Suprapubic skin (tissue), 4 donors: Measurements from ENCODE around the gene PI4K2B. TPM values are rescaled to one million over a fixed set of nuclear protein-coding genes. Genes with fewer than 3 reads are reported as not detected.
"Not testable (repeated sequence)": the region's sequence is repeated elsewhere in the genome, so short reads cannot be mapped to it uniquely, and the experiment has no call there.

ENCODE experiments used
- DNase-seq, 2 donors: peaks; one replicate each; pipeline ENCODE4 v3.0.0-alpha.2; 2019; ENCODE audit warnings: low spot score in 2 of 2
- H3K27ac ChIP-seq: fragments of 200-600 bp; sonication (generic); one replicate; pipeline ENCODE4 v1.5.1; 2019
- H3K27me3 ChIP-seq: fragments of 200-600 bp; sonication (generic); one replicate; pipeline ENCODE4 v1.5.1; 2019
- H3K36me3 ChIP-seq: fragments of 200-600 bp; sonication (generic); one replicate; pipeline ENCODE4 v1.5.1; 2019
- H3K4me1 ChIP-seq: fragments of 200-600 bp; sonication (generic); one replicate; pipeline ENCODE4 v1.5.1; 2019
- H3K4me3 ChIP-seq: fragments of 200-600 bp; sonication (generic); one replicate; pipeline ENCODE4 v1.5.1; 2019; ENCODE audit warnings: mild to moderate bottlenecking
- H3K9me3 ChIP-seq: fragments of 200-600 bp; sonication (generic); one replicate; pipeline ENCODE4 v1.5.1; 2019
- EP300 ChIP-seq: sonication (generic); formaldehyde crosslinking; IDR thresholded peaks from one replicate; pipeline ENCODE4 v1.6.1; 2017; ENCODE audit warnings: antibody characterized with exemption
- POLR2A ChIP-seq, 2 donors: fragments of 450-650 bp; IDR thresholded peaks; one replicate each; pipeline ENCODE4 v1.6.1; 2017; ENCODE audit warnings: antibody characterized with exemption in 2 of 2, mild to moderate bottlenecking in 2 of 2, moderate library complexity in 2 of 2
- POLR2AphosphoS5 ChIP-seq, 3 donors: sonication (generic); formaldehyde crosslinking; IDR thresholded peaks; one replicate each; pipeline ENCODE4 v1.6.1; 2017; ENCODE audit warnings: antibody characterized with exemption in 3 of 3
- whole genome bisulfite sequencing: methylation state at CpG from one replicate; pipeline ENCODE4 v1.1.5; 2018; 5-methylcytosine and 5-hydroxymethylcytosine counted together
- total RNA-seq, 4 donors: library from RNA; depleted of rRNA; stranded (reverse); fragments of >200 nt; gene quantifications; one replicate each; pipeline ENCODE4 v1.1.0, GENCODE V29; 2016
- TF ChIP-seq, protein P1 (sequence below), 2 donors: fragments of 200-600 bp in 1 of 2; fragments of 450-650 bp in 1 of 2; sonication (generic) in 1 of 2; IDR thresholded peaks; one replicate each; pipeline ENCODE4 v1.5.1; 2016 to 2019; ENCODE audit warnings: antibody characterized with exemption in 2 of 2, mild to moderate bottlenecking in 1 of 2, moderate library complexity in 1 of 2

Gene PI4K2B
- total RNA-seq, 4 donors from 2014 or later = 13.2 to 21.2 (median 16.3) TPM

DNA sequence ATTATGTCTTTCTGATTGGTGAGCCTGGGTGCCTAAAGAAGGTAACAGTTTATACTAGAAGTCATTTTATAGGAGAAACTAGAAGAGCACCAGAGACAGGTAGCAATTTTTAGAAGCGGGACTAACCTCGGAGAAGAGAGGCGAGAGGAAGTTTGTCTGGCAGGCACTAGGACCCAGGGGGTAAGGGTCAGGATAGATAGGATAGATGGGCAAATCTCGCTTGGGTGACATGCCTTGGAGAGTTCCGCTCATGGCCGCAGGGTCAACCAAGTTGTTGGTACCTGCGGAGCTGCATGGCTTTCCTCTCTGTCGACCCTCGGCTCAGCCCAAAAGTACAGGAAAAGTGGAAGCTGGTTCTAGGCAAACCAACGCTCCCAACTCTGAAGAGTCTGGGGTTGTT is 11.3 kb downstream of the PI4K2B start:
- H3K27me3 ChIP-seq = no peaks in the 10 kb centered on the region
- WGBS = 89% methylated on average over 7 of the region's 10 CpGs
- no peaks in the 10 kb centered on the region for H3K36me3 ChIP-seq
- H3K4me1 ChIP-seq = peaks cover 4% of the 10 kb centered on the region
- H3K9me3 ChIP-seq = no peaks in the 10 kb centered on the region
- DNase-seq = no peak
- H3K27ac ChIP-seq = no peak overlapping the region
- H3K4me3 ChIP-seq = no peak overlapping the region
- no peak for TF ChIP-seq EP300
- TF ChIP-seq, protein P1, sequence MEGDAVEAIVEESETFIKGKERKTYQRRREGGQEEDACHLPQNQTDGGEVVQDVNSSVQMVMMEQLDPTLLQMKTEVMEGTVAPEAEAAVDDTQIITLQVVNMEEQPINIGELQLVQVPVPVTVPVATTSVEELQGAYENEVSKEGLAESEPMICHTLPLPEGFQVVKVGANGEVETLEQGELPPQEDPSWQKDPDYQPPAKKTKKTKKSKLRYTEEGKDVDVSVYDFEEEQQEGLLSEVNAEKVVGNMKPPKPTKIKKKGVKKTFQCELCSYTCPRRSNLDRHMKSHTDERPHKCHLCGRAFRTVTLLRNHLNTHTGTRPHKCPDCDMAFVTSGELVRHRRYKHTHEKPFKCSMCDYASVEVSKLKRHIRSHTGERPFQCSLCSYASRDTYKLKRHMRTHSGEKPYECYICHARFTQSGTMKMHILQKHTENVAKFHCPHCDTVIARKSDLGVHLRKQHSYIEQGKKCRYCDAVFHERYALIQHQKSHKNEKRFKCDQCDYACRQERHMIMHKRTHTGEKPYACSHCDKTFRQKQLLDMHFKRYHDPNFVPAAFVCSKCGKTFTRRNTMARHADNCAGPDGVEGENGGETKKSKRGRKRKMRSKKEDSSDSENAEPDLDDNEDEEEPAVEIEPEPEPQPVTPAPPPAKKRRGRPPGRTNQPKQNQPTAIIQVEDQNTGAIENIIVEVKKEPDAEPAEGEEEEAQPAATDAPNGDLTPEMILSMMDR (IDR thresholded peaks at IDR 0.05) = no peak
- TF ChIP-seq POLR2AphosphoS5 (IDR thresholded peaks at IDR 0.05) = no peak
- no peak for TF ChIP-seq POLR2A (IDR thresholded peaks at IDR 0.05)

DNA sequence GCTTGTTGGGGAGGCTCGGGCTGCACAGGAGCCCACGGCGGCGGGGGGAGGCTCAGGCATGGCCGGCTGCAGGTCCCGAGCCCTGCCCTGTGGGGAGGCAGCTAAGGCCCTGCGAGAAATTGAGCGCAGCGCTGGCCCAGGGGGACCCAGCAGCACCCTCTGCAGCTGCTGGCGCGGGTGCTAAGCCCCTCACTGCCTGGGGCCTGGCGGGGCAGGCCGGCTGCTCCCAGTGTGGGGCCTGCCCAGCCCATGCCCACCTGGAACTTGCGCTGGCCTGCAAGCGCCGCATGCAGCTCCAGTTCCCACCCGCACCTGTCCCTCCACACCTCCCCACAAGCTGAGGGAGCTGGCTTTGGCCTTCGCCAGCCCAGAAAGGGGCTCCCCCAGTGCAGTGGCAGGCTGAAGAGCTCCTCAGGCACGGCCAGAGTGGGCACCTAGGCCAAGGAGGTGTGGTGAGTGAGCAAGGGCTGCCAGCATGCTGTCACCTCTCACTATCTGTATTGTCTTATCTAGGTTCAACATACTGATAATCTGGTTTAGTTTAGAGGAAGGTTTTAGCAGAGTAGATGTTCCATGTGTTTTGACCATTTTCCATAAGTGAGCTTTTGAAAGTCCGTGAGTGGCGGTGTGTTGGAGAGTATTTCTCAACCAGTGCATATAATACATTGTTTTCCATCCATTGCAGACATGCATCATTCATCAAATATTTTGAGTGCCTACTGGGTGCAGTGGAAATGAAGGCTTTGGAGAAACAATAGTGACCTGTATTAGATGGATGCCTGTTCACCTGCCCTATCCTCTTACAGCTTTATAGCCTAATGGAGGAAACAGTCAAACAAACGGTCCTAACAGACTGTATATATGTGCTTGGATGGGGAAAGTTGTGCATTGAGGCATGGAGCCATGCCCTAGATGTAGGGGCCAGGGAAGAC is 13.1 kb downstream of the PI4K2B start:
- TF ChIP-seq, protein P1 (IDR thresholded peaks at IDR 0.05) = no peak
- TF ChIP-seq POLR2A (IDR thresholded peaks at IDR 0.05) (no peak), EP300 (no peak), POLR2AphosphoS5 (IDR thresholded peaks at IDR 0.05) (no peak)
- Histone ChIP-seq H3K4me3 (no peak overlapping the region), H3K36me3 (no peaks in the 10 kb centered on the region), H3K9me3 (no peaks in the 10 kb centered on the region), H3K27me3 (no peaks in the 10 kb centered on the region), H3K27ac (no peak overlapping the region), H3K4me1 (no peaks in the 10 kb centered on the region)
- WGBS = 90% methylated on average over 6 of the region's 22 CpGs
- no peak for DNase-seq

DNA sequence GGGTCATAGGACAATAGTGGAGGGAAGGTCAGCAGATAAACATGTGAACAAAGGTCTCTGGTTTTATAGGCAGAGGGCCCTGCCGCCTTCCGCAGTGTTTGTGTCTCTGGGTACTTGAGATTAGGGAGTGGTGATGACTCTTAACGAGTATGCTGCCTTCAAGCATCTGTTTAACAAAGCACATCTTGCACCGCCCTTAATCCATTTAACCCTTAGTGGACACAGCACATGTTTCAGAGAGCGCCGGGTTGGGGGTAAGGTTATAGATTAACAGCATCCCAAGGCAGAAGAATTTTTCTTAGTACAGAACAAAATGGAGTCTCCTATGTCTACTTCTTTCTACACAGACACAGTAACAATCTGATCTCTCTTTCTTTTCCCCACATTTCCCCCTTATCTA is 15.0 kb downstream of the PI4K2B start:
- H3K36me3 ChIP-seq, H3K27ac ChIP-seq, H3K9me3 ChIP-seq, DNase-seq, H3K4me3 ChIP-seq, H3K27me3 ChIP-seq: not testable (repeated sequence)
- peaks cover 12% of the 10 kb centered on the region for H3K4me1 ChIP-seq
- 75% methylated on average over 6 of the region's 6 CpGs for WGBS

DNA sequence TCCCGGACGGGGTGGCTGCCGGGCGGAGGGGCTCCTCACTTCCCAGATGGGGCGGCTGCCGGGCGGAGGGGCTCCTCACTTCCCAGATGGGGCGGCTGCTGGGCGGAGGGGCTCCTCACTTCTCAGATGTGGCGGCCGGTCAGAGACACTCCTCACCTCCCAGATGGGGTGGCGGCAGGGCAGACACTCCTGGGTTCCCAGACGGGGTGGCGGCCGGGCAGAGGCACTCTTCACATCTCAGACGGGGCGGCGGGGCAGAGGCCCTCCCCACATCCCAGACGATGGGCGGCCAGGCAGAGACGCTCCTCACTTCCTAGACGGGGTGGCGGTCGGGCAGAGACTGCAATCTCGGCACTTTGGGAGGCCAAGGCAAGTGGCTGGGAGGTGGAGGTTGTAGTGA is 15.7 kb downstream of the PI4K2B start:
- not testable (repeated sequence) for H3K27ac ChIP-seq, H3K27me3 ChIP-seq, H3K9me3 ChIP-seq, H3K36me3 ChIP-seq, H3K4me3 ChIP-seq, DNase-seq
- peaks cover 12% of the 10 kb centered on the region for H3K4me1 ChIP-seq
- WGBS = no CpG with 5 or more reads among the region's 25 CpGs

DNA sequence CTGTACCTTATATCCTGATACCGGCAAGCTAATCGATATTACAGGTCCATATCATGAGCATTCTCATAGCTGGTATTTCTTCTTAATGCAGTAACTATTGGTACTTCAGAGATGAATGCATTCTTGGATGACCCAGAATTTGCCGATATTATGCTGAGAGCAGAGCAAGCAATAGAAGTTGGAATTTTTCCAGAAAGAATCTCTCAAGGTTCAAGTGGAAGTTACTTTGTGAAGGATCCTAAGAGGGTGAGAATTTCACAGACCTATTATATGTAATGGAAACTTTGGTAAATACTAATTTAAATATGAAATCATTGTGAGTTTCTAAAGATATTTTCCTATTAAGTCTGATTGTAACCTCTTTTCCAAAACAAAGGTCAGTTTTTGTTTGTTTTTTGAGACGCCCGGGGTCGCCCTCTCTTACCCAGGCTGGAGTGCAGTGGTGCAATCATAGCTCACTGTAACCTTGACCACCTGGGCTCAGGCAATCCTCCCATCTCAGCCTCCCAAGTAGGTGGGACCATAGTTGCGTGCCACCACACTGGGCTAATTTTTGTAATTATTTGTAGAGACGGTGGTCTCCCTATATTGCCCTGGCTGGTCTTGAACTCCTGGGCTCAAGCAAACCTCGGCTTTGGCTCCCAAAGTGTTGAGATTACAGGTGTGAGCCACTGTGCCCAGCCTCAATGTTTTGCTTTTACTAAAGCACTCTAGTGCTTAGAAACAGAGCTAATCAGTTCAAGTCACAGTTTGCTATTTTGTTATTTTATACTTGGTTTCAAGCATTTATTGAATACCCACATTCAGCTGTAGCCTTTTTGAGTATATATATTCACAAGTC is 18.6 kb downstream of the PI4K2B start:
- Histone ChIP-seq H3K4me3 (no peak overlapping the region), H3K27me3 (no peaks in the 10 kb centered on the region), H3K4me1 (peaks cover 12% of the 10 kb centered on the region), H3K9me3 (no peaks in the 10 kb centered on the region), H3K27ac (no peak overlapping the region), H3K36me3 (peaks cover 19% of the 10 kb centered on the region)
- whole genome bisulfite sequencing = 83% methylated on average over 9 of the region's 9 CpGs
- no peak for TF ChIP-seq EP300
- TF ChIP-seq, protein P1 (IDR thresholded peaks at IDR 0.05) = no peak
- TF ChIP-seq POLR2AphosphoS5 (IDR thresholded peaks at IDR 0.05) = no peak
- no peak for TF ChIP-seq POLR2A (IDR thresholded peaks at IDR 0.05)
- DNase-seq = no peak

DNA sequence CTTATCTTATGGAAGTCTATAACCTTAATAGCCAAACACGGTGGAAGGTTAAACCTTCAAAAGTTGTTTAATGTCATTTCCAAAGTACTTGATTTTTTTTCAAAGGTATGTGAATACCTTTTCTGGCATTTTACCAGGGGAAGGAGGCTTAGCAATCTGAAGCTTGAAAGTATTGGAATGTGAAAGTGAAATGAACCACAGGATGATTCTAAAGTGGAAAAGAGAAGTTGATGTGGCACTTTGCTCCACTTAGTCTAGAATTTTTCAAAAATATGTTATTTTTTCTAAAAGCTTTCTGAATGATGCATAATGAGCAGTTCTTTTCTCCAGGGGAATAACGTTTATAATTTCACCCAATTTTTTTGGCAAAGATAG is 19.2 kb downstream of the PI4K2B start:
- H3K27ac ChIP-seq = no peak overlapping the region

DNA sequence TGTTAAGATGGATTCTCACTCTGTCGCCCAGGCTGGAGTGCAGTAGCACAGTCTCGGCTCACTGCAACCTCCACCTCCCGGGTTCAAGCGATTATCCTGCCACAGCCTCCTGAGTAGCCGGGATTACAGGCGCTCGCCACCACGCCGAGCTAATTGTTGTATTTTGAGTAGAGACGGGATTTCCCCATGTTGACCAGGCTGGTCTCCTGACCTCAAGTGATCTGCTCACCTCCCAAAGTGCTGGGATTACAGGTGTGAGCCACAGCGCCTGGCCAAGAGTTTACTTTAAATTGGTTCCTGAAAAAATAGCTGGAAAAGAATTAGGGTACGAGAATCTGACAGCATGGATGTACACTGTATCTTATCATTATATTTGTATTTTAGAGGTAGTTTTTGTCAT is 20.0 kb downstream of the PI4K2B start:
- H3K27ac ChIP-seq, H3K4me3 ChIP-seq, H3K27me3 ChIP-seq, DNase-seq, H3K9me3 ChIP-seq: not testable (repeated sequence)
- Histone ChIP-seq H3K4me1 (peaks cover 12% of the 10 kb centered on the region), H3K36me3 (peaks cover 19% of the 10 kb centered on the region)
- WGBS = 97% methylated on average over 12 of the region's 12 CpGs

More for the DNA sequence above, 19.2 kb downstream of the PI4K2B start:
- TF ChIP-seq POLR2A (IDR thresholded peaks at IDR 0.05) = no peak
- TF ChIP-seq, protein P1 (IDR thresholded peaks at IDR 0.05) = no peak
- TF ChIP-seq POLR2AphosphoS5 (IDR thresholded peaks at IDR 0.05) = no peak
- no peak for TF ChIP-seq EP300
- Histone ChIP-seq H3K4me1 (peaks cover 12% of the 10 kb centered on the region), H3K27me3 (no peaks in the 10 kb centered on the region), H3K9me3 (no peaks in the 10 kb centered on the region), H3K4me3 (no peak overlapping the region), H3K36me3 (peaks cover 19% of the 10 kb centered on the region)
- WGBS = 21% methylated on average over 2 of the region's 2 CpGs
- no peak for DNase-seq
